Amygdala (tissue), 56 donors: ENCODE results near the gene C3.
"Not testable (repeated sequence)": the region's sequence is repeated elsewhere in the genome, so short reads cannot be mapped to it uniquely, and the experiment has no call there.

Experiments used
- DNase-seq, 56 donors: peaks; one replicate each; lab custom pipeline; 2025; lab: John Stamatoyannopoulos, UW

The C3 gene

DNA sequence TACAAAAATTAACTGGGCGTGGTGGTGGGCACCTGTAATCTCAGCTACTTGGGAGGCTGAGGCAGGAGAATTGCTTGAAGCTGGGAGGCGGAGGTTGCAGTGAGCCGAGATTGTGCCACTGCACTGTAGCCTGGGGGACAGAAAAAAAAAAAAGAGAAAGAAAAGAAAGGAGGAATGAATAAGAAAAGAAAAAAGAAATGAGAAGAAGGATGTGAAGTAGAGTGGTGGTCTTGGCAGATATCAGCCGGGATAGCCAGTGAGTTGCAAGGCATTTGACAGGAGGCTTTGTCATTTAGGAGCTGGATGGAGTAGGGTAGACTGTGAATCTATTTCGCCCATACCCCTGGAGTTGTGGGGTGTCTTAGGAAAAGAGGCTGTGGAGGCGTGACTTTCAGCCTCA is 46.0 kb downstream of the C3 start:
- not testable (repeated sequence) for DNase-seq

DNA sequence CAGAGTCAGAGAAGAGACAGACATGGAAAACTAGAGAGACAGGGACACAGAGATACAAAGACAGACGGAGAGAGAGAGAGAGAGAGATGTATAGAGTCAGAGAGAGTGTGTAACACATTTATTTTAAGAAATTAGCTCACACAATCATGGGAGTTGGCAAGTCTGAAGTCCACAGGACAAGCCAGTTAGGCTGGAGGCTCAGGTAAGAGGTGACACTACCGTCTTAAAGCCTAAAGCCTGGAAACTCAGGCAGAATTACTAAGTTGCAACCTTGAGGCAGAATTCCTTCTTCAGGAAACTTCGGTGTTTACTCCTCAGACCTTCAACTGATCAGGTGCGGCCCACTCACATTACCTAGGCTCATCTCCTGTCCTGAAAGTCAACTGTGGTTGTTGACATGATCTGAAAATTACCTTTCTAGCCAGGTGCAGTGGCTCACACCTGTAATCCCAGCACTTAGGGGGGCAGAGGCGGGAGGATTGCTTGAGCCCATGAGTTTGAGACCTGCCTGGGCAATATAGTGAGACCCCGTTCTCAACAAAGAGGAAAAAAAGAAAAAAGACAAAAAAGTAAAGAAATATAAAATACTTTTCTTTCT is 47.7 kb downstream of the C3 start:
- DNase-seq, result no peak

DNA sequence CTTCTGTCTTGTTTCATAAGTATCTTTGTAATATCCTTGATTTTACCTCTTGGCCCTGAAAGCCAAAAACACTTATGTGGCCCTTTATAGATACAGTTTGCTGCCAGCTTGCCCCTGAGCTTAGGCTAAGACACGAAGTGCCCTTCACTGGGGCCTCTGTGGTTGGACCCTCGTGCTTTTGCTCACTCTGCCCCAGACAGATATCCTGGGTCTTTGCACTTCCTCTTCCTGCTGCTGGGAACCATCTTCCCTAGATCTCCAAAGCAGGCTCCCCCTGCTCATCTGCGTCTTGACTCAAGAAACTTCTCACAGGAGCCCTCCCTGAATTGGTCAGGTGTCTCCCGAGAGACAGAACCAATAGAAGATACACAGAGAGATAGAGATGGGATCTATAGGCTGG is 48.5 kb downstream of the C3 start:
- no peak for DNase-seq

DNA sequence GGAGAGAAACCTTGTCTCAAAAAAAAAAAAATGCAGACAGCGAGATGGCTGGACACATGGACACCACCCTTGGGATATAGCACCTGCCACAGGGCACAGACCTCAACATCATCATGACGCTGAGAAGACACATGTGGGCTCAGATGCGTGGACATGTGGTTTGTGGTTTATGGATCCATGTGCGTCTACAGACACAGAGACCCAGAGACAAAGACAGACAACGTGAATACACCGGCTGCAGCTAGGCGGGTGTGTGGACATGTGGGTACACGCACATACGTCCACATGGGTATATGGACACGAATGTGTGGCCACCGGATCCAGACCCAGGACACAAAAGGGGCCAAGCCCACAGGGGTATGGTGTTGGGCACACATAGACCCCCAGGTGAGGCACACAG is 51.8 kb downstream of the C3 start:
- DNase-seq, result no peak

DNA sequence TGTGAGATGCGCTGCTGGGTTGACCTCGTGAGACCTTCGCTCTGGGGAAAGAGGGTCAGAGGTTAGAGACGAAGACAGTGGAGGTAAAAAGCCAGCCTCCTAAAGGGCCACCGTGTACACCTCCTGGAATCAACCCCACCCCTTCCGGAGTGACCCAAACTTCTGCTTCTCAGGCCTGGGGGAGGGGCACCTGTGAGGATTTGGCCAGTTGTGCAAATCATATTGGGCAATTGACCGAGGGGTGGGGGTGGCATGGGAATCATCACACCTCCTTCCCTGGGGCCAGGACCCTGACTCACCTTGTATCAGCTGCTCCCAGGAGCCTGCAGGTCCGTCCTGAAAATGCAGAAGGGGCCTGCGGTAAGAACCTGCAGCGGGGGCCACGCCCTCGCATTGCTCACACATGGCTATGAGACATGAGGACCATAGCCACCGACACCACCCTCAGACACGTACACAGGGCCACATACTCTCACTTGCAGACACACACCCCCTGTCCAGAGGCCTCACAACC is 53.3 kb downstream of the C3 start:
- DNase-seq, result no peak

DNA sequence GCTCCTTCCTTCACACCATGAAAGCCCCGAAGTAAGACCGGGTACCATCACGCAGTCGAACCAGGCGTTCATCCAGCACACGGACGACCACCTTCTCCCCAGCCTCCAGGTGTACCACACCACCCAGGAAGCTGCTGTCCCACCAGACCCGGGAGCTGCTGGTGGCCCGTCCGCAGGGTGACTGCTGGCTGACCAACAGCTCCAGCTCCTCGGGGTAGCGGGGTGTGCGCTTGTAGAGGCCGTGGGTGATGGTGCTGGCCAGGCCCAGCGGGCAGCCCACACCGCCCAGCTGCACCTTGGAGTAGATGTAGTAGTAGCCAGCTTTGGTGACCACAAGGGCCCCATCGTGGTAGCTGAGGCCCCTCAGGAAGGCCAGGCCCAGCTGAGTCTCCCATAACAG is 55.5 kb downstream of the C3 start:
- DNase-seq, result no peak

DNA sequence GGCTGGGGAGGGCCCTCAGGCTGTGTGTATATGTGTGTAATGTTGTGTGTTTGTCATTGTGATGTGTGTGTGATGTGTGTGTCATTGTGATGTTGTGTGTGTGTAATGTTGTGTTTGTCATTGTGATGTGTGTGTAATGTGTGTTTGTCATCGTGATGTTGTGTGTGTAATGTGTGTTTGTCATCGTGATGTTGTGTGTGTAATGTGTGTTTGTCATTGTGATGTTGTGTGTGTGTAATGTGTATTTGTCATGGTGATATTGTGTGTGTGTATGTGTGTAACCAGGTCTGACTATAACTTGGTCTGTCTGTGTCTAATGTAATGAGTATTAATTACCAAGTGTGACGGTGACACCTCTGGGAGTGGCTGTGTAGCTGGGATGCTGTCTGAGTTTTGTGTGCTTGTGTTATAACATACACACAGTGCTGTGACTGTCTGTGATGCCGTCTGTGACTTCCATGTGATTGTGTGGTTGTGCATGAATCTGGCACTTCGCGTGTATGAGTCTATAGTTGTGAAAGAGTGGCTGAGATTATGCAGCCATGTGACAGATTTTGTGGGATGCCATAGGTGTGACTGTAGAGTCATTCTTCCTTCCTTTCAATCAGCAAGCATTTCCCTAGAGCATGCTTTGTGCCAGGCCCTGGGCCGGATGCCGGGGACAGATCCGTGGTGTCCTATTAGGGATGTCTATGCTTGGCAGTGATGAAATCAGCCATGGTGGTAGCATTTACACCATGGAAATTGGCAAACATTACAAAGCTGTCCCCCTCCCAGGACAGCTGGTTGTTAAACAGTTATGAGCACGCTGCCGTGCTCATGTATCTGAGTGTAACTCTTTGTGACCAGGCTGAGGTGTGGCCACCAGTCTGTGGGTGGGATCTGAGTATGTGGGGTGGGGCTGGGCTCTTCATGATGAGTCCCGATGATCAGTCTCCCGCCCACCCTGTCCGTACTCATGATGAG is 56.9 kb downstream of the C3 start:
- DNase-seq, result no peak

DNA sequence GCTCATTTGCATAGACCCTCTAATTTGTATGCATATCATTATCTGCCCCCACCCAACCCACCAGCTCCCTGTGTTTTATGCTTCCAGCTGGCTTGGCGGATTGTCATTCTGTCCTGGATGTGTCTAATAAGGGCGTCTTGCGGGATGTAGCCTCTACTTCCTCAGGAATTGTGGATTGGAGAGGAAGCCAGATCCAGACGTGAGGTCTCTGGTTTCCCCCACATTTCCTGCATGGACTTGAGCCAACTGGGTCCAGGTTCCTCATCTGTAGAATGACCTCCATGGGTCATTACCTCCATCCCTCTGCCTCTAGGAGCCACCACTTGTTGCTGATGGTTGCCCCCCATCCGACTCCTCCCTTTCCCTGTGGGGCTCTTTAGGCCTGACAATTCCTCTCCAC is 57.7 kb downstream of the C3 start:
- DNase-seq, result no peak

DNA sequence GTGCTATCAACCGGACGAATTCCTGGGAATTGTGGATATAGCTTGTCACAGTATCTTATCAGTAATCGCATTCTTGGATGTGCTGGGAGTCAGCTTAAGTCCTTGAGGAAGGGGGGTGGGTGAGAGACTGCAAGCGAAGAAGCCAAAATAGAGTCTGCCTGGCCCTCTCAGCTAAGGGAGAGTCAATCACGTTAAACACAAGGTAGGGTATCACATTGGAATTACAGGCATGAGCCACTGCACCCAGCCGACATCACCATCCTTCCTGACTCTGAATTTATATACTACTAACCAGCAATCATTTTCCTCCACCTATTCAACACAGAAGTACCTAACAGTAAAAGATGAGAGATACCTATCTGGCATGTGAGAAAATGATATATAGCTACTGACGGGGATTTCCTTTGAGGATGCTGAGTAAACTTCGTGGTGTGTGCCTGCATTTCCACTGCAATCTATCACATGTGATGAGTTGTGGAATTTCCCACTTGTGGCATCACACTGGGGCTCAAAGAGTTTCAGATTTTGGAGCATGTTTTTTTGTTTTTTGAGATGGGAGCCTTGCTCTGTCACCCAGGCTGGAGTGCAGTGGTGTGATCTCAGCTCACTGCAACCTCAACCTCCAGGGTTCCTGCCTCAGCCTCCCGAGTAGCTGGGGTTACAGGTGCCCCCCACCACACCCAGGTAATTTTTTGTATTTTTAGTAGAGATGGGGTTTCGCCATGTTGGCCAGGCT is 58.8 kb downstream of the C3 start:
- not testable (repeated sequence) for DNase-seq

DNA sequence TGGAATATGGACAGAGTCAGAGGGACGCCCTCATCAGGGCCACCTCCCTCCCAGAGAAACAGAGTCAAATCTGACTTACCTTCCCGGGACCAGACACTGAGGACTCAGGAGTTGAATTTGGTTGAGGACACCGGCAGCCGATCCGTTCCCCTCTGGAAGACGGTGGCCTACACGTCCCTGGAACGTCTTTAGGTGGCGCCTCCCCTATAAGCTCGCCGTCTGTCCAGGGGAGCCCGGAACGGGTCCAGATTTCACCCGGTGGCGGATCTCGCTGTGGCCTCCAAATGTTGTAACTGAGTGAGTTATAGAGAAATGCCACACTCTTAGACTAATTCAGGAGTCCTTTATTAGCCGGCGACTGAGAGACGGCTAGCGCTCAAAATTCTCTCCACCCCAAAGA is 59.5 kb downstream of the C3 start:
- no peak for DNase-seq

DNA sequence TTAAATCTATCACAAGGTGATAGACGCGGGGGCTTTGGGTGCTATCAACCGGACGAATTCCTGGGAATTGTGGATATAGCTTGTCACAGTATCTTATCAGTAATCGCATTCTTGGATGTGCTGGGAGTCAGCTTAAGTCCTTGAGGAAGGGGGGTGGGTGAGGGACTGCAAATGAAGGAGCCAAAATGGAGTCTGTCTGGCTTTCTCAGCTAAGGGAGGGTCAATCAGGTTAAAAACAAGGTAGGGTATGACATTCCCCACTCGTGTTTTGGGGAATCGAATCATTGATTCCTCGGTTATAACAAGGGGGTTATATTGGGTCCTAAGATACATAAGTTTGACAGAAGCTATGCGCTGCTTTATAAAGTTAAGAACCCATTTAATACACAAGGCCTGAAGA is 64.1 kb downstream of the C3 start:
- not testable (repeated sequence) for DNase-seq

DNA sequence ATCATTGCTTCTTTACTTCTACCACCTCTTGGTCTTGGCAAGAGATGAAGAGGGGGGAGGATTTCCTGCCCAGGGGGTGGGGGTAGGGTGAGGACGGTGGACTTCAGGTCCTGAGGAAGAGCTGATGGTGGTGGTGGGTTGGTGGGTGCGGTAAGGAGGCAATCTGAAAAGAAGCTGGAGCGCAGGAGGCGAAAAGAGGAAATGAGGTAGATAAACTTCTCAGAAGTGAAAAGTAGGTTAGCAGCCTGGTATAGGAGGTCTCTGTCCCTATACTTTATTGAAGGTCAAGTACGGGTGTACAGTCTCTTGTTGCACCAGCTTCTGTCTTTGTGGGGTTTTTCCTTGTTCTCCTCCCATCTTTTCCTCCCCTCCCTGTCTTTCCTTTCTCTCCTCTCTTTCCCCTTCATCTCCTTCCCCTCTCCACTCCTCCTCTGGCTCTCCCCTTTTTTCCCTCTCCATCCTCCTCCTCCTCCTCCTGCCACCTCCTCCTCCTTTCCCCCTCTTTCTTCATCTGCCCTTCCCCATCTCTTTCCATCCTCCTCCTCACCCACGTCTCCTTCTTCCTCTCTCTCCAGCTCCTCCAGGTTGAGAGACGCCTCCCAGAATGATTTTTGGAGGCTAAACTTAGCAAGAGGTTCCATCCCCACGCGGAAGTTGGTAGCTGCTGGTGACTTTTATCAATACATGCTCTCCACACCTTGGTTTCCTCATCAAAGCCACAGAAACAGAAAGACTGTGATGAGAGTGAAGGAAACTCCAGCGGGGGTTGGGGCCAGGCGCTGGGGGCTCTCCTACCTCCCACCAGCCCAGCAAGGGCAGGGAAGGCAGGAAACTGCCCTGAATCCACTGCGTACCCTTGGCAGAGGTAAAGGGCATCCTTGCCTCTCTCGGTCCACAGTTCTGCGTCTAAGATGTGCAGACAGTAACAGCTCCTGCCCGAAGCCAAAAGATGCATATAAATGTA is 65.8 kb downstream of the C3 start:
- no peak for DNase-seq

DNA sequence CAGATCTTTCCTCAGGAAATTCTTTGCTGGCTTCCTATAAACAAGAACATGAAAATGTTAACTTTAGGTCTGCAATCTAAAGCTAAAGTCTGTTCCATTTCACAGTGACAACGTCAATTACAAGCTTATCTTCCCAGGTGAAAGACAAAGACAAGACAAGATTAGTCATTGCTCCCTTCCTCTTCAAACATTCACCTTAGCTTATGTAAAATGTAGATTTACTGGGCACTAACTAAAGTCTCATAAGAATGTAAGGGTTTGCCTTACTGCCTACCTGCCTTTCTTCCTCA is 67.7 kb downstream of the C3 start:
- DNase-seq, result no peak

DNA sequence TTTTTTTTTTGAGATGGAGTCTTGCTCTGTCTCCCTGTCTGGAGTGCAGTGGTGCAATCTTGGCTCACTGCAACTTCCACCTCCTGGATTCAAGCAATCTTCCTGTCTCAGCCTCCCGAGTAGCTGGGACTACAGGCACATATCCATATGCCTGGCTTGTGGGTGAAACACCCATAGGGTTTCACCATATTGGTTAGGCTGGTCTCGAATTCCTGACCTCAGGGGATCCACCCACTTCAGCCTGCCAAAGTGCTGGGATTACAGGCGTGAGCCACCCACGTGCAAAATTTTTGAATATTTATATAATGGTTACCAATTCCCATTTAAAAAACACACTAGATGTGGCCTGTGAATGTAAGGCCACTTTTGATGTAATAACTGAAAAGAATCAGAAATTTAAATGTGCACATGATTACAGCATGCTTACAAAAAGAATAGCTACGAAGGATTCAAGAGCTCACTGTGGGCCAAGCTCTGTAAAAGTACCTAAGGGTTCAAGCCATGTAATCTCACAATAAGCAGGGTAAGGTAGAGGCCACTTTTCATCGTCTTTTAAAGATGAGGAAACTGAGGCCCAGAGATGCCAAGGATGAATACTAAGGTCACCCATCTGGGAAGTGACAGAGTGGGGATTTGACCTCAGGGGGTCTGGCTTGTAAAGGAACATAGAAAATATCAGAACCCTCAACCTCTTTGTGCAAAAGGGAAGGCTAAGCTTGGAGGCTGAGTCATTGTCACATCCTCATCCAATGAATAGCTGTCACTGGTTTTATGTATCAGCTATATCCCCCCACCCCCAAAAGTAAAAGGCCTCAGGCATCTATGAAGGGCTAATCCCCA is 68.3 kb downstream of the C3 start:
- DNase-seq, result no peak

DNA sequence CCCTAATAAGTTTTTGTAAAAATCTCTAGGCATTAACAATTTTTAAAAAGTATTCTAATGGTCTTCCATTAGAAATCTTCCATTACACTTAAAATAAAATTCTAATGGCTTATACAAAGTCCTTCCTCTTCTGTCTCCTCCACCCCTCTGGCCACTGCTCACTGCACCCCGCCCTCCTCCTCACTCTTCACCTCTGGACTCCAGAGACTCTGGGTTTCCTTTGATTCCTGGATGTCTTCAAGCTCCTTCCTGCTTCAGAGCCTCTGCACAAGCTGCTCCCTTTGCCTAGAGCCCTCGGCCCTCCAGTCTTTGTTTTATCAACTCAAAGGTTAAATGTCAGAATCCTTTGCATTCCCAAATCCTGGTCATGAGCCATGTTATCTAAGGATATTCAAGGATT is 71.3 kb downstream of the C3 start:
- no peak for DNase-seq

DNA sequence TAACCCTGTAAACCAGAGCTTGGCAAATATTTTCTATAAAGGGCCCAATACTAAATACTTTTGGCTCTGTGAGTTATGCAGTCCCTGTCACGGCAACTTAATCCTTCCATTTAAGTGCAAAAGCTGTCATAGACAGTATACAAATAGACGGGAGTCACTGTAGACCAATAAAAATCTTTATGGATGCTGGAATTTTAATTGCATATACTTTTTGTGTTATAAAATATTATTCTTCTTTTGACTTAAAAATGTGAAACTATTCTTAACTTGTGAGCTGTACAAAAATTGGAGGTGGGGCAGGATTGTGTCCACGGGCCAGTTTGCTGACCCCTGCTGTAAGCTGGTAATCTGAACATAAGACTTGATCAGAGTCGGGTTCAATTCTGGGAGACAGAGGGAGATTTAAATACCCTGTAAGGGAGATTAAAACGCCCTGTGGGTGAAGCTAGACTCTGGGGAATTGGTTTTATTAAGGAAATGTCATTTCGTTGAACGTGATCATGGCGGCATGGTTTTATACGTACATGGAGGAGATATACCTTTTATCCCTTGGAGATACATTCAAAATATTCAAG is 72.2 kb downstream of the C3 start:
- DNase-seq, result no peak

DNA sequence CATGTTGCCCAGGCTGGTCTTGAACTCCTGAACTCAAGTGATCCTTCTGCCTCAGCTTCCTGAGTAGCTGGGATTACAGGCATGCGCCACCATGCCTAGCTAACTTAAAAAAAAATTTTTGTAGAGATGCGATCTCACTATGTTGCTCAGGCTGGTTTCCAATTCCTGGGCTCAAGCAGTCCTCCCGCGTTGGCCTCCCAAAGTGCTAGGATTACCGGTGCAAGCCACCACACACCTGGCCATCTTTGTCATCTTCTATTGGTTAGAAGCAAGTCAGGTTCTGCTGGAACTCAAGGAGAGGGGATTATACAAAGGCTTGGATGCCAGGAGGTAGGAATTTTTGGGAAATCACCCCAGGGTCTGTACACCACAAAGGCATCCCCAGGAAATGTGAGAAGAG is 75.7 kb downstream of the C3 start:
- no peak for DNase-seq

DNA sequence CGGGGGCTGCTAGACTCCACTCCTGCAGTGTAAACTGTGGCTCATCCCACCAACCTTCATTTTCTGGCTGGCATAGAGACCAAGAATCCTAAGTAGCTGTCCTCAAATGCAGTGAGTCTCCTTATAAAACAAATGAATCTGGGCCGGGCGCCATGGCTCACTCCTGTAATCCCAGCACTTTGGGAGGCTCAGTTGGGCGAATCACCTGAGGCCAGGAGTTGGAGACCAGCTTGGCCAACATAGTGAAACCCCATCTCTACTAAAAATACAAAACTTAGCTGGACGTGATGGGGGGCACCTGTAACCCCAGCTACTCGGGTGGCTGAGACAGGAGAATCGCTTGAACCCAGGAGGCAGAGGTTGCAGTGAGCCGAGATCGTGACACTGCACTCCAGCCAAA is 80.1 kb downstream of the C3 start:
- DNase-seq, result not testable (repeated sequence)

DNA sequence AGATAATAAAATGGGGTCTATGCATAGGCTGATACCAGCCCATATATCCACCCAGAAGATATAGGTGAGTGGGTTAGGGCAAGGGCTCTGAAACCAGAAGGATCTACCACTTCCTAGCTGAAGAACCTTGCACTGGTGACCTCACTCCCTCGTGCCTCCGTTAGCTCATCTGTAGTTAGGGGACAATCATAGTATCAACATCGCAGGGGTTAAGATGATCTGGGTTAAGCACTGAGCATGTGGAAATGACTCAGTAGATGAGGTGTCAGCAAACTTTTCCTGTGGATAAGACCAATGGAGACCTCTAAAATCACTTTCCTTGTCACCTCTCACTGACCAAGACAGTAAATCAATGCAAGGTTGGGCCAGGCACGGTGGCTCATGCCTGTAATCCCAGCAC is 81.0 kb downstream of the C3 start:
- no peak for DNase-seq
